ENCODE measurements around the gene CLIP3.
"Not testable (repeated sequence)": the region's sequence is repeated elsewhere in the genome, so short reads cannot be mapped to it uniquely, and the experiment has no call there.

The CLIP3 gene

GRCh38 chr19:36046443-36047050 is 13.9 kb upstream of the CLIP3 start:
- no peak for DNase-seq

- DNase-seq: no peak
These were observed 11.3 kb upstream of the CLIP3 start for GRCh38 chr19:36043952-36044351.

- DNase-seq: no peak
These were observed 9.2 kb upstream of the CLIP3 start for GRCh38 chr19:36041831-36042230.

- not testable (repeated sequence) for DNase-seq
These were observed 8.4 kb upstream of the CLIP3 start for GRCh38 chr19:36041092-36041491.

GRCh38 chr19:36040495-36040894 is 7.8 kb upstream of the CLIP3 start:
- DNase-seq: no peak

GRCh38 chr19:36031308-36031707 is 1.4 kb downstream of the CLIP3 start:
- DNase-seq: no peak

GRCh38 chr19:36030264-36031148 is 2.2 kb downstream of the CLIP3 start:
- peak; percentile 13 for DNase-seq

GRCh38 chr19:36028313-36029041 is 4.2 kb downstream of the CLIP3 start:
- no peak for DNase-seq

GRCh38 chr19:36027696-36028095 is 5.0 kb downstream of the CLIP3 start:
- DNase-seq: no peak

- DNase-seq: no peak
These were observed 6.4 kb downstream of the CLIP3 start for GRCh38 chr19:36026091-36026876.

GRCh38 chr19:36025541-36025940 is 7.1 kb downstream of the CLIP3 start:
- DNase-seq: no peak

- DNase-seq: no peak
These were observed 9.2 kb downstream of the CLIP3 start for GRCh38 chr19:36023432-36023831.

GRCh38 chr19:36019061-36019670 is 13.5 kb downstream of the CLIP3 start:
- no peak for DNase-seq

GRCh38 chr19:36014012-36014924 is 18.4 kb downstream of the CLIP3 start, which contains the start of gene ALKBH6:
TSS of gene ALKBH6 (minus strand) at chr19:36014213. CDS start at chr19:36013397, 816 bp downstream.
- peak; percentile 99 for DNase-seq

- no peak for DNase-seq
These were observed 19.2 kb downstream of the CLIP3 start for GRCh38 chr19:36013280-36014011.

- DNase-seq: no peak
These were observed 22.3 kb downstream of the CLIP3 start for GRCh38 chr19:36010402-36010801.

GRCh38 chr19:36009633-36010379 is 22.9 kb downstream of the CLIP3 start:
- DNase-seq: no peak

- peak; percentile 24 for DNase-seq
These were observed 23.5 kb downstream of the CLIP3 start for GRCh38 chr19:36009220-36009619.

- no peak for DNase-seq
These were observed 24.2 kb downstream of the CLIP3 start, which contains the start of gene SYNE4 for GRCh38 chr19:36008336-36008978. TSS of gene SYNE4 (minus strand) at chr19:36008813. CDS start at chr19:36008681, 132 bp downstream.
